ENCODE measurements around the gene HSD17B8.

Gene HSD17B8

DNA sequence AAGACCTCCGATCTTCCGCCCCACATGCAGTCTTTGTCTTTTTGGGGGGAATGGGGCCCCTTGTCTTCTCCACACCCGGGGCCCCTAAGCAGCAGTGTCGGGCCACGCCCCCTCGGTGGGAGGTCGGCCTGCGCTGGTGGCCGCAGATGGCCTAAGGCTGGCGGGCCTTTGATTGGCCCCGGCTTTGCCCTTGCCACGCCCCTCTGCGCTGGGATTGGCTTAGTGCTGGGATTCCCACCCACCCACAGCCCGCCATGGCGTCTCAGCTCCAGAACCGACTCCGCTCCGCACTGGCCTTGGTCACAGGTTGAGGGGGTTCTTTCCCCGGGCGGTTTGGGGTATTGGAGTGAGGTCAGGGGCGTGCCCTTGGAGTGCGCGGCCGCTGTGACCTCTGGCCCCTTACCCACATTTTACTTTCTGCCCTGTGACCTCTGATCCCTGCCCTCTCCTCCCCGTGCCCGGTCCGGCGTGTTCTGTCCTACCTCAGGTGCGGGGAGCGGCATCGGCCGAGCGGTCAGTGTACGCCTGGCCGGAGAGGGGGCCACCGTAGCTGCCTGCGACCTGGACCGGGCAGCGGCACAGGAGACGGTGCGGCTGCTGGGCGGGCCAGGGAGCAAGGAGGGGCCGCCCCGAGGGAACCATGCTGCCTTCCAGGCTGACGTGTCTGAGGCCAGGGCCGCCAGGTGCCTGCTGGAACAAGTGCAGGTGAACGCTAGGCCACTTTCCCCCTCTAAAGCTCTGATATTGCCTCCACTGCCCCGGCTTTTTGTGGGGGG is at the start of gene HSD17B8:
HSD17B8 (plus strand) TSS at position 241 of the 776 bp plus-strand sequence; CDS start at position 255, 14 bp downstream.
- DNase-seq = peak; percentile 93

- DNase-seq = no peak
Measured at GRCh38 chr6:33156561-33156960, 47.9 kb upstream of the HSD17B8 start.

DNA sequence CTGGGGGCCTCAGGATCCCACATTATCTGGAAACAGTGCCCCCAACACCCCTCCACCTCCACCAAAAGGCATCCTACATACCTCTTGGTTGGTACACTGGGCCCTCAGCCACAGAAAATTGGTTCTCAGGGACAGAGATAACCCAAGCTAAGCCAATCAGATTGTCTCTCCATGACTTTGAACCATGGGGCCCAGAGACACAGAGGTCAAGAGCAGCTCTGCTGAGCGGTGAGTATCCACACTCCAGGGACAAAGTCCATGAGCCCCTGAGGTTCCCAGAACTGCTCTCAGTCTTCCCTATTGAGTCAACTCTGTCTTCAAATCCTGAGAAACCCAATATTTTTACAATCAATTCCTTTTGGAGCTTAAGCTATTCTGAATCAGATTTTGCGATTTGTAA is 47.5 kb upstream of the HSD17B8 start:
- no peak for DNase-seq

GRCh38 chr6:33160096-33160495 is 44.4 kb upstream of the HSD17B8 start:
- no peak for DNase-seq

DNA sequence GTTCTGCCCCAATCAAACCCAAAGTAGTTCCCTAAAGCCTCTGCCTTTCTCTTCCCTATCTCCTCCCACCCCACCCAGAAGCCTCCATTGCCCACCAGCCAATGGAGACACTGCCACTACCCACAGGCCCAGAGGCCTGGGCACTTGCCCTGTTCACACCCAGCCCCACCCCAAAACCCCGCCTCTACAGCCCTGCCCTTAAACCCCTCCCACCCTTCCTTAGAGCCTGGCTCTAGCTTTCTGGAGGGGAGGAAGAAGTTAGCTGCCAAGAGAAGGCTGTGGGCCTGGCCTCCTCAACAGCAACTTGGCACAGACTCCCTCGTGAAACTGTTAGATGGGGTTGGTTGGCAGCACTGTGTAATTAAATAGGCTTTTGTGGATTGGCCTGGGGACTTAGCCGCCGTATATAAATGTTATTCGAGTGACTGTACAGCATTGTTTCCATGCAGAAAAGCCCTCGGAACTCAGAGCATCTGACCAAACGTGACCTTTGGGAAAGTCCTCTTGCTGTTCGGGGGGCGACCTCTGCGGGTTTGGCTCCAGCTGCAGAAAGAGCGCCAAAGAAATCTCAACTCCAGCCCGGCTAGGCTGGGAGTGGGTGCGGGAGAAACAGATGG is 43.6 kb upstream of the HSD17B8 start:
- DNase-seq = no peak

- peak; percentile 79 for DNase-seq
Measured at GRCh38 chr6:33161354-33162331, 42.8 kb upstream of the HSD17B8 start.

DNA sequence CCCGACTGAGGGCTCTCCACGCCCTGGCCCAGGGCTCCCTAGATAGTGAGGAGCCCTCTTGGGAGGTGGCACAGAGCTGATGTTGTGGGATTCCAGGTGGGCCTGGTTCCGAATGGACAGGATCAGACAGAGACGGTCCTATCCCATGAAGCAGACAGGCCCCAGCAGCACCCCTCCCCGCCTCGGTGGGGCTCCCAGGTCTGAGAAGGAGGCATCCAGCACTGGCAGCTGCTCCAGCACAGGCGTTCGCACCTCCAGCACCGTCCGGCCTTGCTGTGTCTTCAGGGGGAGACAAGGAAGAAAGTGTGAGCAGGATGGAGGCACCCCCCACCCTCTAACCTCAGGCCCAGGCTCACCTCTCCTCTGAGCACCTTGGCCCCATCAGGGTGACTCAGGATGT is 40.9 kb upstream of the HSD17B8 start:
- DNase-seq = no peak

GRCh38 chr6:33164176-33164575 is 40.3 kb upstream of the HSD17B8 start:
- no peak for DNase-seq

DNA sequence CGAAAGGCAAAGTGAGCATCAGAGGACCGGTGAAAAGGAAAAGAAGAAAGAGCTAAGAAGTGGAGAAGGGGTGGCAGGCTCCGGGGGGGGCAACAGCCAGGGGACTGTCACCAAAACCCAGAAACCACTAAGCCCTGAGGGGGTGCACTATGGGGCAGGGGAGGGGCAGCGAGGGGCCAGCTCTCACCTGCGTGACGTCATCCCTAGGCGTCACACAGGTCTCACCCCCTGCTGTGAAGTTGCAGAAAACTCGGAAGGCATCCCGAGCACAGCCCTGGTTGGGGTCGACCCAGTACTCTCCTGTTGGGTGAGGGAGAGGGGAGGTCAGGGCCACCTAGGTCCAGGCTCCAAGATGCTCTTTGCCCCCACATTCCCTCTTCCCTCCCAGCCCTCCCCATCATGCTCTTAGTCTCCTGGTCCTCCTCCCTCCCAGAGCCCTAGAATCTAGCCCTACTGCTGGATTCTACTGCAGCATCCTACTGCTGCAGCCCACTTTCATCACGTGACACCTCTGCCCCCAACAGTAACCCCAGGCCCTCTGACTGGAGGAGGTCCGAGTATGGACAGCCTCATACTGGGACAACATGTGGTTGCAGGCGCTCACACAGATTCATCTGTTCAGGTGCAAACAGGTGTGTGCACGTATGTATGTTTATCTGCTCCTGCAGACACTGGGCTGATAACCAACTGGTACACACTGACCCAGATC is 39.6 kb upstream of the HSD17B8 start:
- no peak for DNase-seq

GRCh38 chr6:33165581-33166258 is 38.7 kb upstream of the HSD17B8 start:
- no peak for DNase-seq

- no peak for DNase-seq
Measured at GRCh38 chr6:33166363-33166762, 38.1 kb upstream of the HSD17B8 start.

DNA sequence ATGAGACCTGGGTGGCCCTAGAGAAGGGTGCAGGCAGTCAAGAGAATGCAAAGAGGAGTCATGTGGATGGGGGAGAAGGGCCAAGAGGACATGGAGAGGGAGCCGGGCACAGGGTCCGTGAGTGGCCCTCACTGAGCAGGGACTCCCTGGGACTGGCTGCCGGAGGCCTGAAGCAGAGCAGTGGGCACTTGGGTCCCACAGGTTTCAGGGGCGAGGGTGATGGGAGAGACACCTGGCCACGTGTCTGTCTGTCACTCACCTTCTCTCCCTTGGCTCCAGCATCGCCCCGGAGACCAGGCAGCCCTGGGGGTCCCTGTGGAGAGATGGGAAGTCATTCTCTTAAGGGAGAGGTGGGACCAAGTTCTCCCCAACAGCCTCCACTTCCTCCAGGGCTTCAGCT is 37.6 kb upstream of the HSD17B8 start:
- DNase-seq = no peak

- DNase-seq = no peak
Measured at GRCh38 chr6:33167374-33168283, 36.8 kb upstream of the HSD17B8 start.

DNA sequence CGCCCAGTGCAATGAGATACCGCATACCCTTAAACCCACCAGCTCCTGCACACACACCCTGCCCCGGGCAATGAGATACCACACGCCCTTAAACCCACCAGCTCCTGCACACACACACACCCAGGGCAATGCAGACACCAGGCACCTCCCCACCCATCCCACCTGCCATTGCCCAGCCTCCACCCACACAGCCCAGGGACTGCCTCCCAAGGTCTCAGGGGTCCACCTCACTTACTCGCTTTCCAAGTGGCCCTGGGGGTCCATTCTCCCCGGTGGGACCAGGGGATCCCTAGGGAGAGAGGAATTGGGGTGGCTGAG is 36.2 kb upstream of the HSD17B8 start:
- DNase-seq = no peak

GRCh38 chr6:33168639-33169038 is 35.8 kb upstream of the HSD17B8 start:
- no peak for DNase-seq

DNA sequence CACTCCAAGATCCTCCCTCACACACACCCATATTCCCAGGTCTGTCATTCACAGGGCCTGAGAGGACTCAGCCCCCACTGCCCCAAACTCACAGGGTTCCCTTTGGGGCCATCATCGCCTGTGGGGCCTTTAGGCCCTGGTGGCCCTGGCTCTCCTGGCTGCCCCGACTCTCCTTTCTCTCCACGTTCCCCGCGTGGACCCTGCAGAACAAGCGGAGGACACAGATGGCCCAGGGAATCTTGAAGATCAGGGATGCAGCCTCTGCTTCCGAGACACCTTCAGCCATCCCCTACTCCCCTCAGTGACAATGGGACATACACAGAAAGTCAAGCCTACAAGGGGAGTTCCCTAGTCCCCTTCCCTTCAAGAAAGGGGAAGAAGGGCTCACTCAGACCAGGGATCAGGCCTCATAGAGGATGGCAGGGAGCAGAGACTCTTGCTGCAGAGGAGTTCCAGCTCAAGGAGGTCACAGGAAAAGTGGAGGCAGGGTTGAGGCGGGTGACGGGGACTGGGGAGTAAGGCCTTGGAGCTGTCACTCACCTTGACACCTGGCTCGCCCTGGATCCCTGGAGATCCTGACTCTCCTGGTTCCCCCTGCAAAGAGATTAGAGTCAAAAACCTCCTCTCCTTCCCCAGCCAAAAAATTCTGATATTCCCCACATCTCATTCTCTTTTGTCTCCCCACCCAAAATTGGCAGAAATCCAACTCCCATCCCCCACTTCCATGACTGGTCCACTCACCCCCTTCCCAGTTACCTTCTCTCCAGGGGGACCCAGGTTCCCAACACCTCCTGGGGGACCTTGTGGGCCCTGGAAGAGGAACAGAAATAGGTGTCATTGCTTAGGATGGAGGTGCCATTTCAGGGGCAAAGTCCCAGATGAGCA is 34.9 kb upstream of the HSD17B8 start:
- DNase-seq = no peak

DNA sequence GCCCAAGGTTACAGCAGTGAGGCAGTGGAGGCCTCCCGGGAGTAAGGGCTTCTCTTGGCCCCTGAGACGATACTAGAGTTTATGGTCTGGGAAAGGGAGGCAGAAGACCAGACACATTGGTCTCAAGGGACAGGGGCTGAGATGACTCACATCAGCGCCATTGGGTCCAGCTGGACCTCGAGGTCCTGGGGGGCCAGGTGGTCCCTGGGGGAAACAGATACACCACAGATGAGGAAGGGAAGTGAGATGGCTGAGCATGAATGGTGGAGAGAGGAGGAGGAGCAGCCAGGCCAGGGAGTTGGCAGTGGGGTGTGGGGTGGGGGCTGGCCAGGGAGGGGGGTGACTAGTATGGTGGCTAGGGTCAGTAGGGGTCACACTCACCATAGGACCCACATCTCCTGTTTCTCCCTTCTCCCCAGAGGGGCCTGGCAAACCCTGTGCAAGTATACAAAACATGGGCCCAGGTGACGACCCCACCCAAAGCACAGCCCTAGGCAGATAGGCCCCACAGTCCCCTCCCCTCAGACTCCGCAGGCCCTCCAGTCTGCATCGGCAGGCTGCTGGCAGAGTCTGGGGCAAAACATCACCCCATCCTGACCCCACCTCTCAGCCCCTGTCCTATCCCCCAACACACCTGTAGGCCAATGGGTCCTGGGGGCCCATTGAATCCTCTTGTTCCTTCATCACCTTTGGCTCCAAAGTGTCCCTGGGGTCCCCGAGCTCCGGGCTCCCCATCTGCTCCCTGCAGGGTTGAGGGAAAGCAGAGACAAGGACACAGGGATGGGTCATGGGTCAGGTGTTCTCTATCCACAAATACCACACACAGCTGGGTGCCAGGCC is 34.1 kb upstream of the HSD17B8 start:
- no peak for DNase-seq

DNA sequence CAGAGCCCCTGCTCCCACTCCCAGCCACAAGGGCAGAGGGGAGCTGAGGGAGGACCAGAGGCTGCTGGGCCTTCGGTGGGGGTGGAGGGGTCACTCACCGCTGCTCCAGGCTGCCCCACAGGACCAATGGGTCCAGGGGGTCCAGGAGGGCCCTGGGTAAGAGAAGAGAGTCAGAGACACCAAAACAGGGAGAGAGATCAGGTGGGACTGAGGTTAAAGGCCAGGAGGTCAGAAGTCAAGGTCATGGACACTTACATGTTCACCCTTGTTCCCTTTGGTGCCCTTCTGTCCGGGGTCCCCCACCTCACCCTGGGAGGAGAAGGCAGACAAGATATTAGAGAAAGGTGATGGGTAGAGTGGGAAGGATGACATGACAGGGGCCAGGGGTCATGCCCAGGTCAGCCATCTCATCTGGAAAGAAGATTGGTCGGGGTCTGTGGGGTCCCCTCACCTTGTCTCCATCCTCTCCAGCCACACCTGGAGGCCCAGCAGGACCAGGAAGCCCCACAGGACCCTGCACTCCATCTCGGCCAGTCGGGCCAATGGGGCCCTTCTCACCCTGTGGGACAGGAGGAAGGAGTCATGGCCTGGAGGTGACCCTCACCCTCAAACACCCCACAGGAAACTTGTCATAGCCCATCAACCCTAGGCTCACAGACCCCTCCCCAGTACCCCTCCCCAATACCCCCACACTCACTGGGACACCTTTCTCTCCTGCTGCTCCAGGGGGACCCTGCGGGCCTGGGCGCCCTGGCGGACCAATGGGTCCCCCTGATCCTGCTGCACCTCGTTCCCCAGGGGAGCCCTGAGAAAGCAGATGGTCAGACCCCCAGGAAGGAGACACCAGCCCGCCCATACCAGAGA is 33.2 kb upstream of the HSD17B8 start:
- no peak for DNase-seq
